Right ventricle myocardium inferior (tissue), 1 donor: ENCODE data around the gene AFM. TPM values are rescaled to one million over a fixed set of nuclear protein-coding genes. Genes with fewer than 3 reads are reported as not detected.

Experiments
- ATAC-seq: fragments of 200-7000 bp; cut with Tn5 transposase; one replicate; pipeline ENCODE4 v1.9.1; 2020; ENCODE audit warnings: mild to moderate bottlenecking, moderate library complexity
- DNase-seq: peaks from one replicate; pipeline ENCODE4 v3.0.0; 2021; ENCODE audit errors: missing footprints
- intact Hi-C: fragments of 100-400 bp; cut with DNase I; formaldehyde crosslinking; loops from one replicate; pipeline ENCODE4 v1.11.0; 2022
- long read RNA-seq: library from polyadenylated mRNA; unstranded; transcript quantifications from one replicate; pipeline ENCODE4 v2.0.0, GENCODE V29; 2021
- total RNA-seq: library from RNA; stranded (reverse); fragmentation: NEBNext Ultra II Directional; extraction: Animal tissue kit (Norgen Biotek cat#: 25700); gene quantifications from one replicate; pipeline ENCODE4 v1.2.1, GENCODE V29; 2021
- donor health status: DM: no; HTN: yes; CAD: no; lungs with severe emphysema.

AFM gene
- total RNA-seq = not detected
- long read RNA-seq = 0 reads

- DNase-seq (no peak), ATAC-seq (no peak)
- intact Hi-C loops = no loop called here
These were observed at the start of gene AFM for GRCh38 chr4:73481358-73481757. TSS of gene AFM (plus strand) at chr4:73481745. CDS start at chr4:73481776, 31 bp downstream.

- ATAC-seq (no peak), DNase-seq (no peak)
- intact Hi-C loops = no loop called here
These were observed 49.8 kb upstream of the AFM start for GRCh38 chr4:73431813-73432168.

- intact Hi-C loops = no loop called here
- DNase-seq = no peak
- ATAC-seq = no peak
These were observed 49.2 kb upstream of the AFM start for GRCh38 chr4:73432169-73433000.

GRCh38 chr4:73433140-73433539, 48.4 kb upstream of the AFM start:
- intact Hi-C loops = no loop called here
- no peak for ATAC-seq
- no peak for DNase-seq

- no peak for DNase-seq
- intact Hi-C loops = no loop called here
- no peak for ATAC-seq
These were observed 47.2 kb upstream of the AFM start for GRCh38 chr4:73434311-73434710.

- no peak for ATAC-seq
- DNase-seq = no peak
- intact Hi-C loops = no loop called here
These were observed 45.6 kb upstream of the AFM start, which contains the start of gene AFP for GRCh38 chr4:73435984-73436383. TSS of gene AFP (plus strand) at chr4:73436221. CDS start at chr4:73436263, 42 bp downstream.

GRCh38 chr4:73436674-73437557, 44.6 kb upstream of the AFM start:
- no peak for ATAC-seq
- intact Hi-C loops = no loop called here

GRCh38 chr4:73437558-73437956, 44.0 kb upstream of the AFM start:
- no peak for DNase-seq
- ATAC-seq = no peak
- intact Hi-C loops = no loop called here

More at GRCh38 chr4:73436674-73437557, 44.6 kb upstream of the AFM start:
- no peak for DNase-seq

GRCh38 chr4:73438048-73438447, 43.5 kb upstream of the AFM start:
- intact Hi-C loops = no loop called here

GRCh38 chr4:73438582-73439215, 42.8 kb upstream of the AFM start:
- ATAC-seq = no peak
- intact Hi-C loops = no loop called here

More at GRCh38 chr4:73438048-73438447, 43.5 kb upstream of the AFM start:
- DNase-seq (no peak), ATAC-seq (no peak)

GRCh38 chr4:73439445-73439844, 42.1 kb upstream of the AFM start:
- intact Hi-C loops = no loop called here
- ATAC-seq (no peak), DNase-seq (no peak)

More at GRCh38 chr4:73438582-73439215, 42.8 kb upstream of the AFM start:
- DNase-seq = no peak

GRCh38 chr4:73439991-73440390, 41.6 kb upstream of the AFM start:
- intact Hi-C loops = no loop called here
- ATAC-seq (no peak), DNase-seq (no peak)

- no peak for DNase-seq
- ATAC-seq = no peak
- intact Hi-C loops = no loop called here
These were observed 40.9 kb upstream of the AFM start for GRCh38 chr4:73440653-73441052.

- ATAC-seq (no peak), DNase-seq (no peak)
- intact Hi-C loops = no loop called here
These were observed 39.3 kb upstream of the AFM start for GRCh38 chr4:73442275-73442674.

GRCh38 chr4:73443224-73443623, 38.3 kb upstream of the AFM start:
- no peak for DNase-seq
- no peak for ATAC-seq
- intact Hi-C loops = no loop called here

- no peak for DNase-seq
- ATAC-seq = no peak
- intact Hi-C loops = no loop called here
These were observed 35.9 kb upstream of the AFM start for GRCh38 chr4:73445383-73446335.

- intact Hi-C loops = no loop called here
- ATAC-seq = no peak
- DNase-seq = no peak
These were observed 35.1 kb upstream of the AFM start for GRCh38 chr4:73446336-73446938.

- intact Hi-C loops = no loop called here
- DNase-seq = no peak
- no peak for ATAC-seq
These were observed 33.9 kb upstream of the AFM start for GRCh38 chr4:73447671-73448070.
